Mononuclear cell (primary cell): ENCODE results near the gene TGFBR3. TPM values are rescaled to one million over a fixed set of nuclear protein-coding genes. Genes with fewer than 3 reads are reported as not detected.

ENCODE experiments used
- H3K27me3 ChIP-seq: 2 replicates; pipeline ENCODE4 v1.6.0; 2011; ENCODE audit warnings: low read length, control low read depth; ENCODE audit not compliant: insufficient read depth
- H3K4me1 ChIP-seq: 2 replicates; pipeline ENCODE4 v1.5.1; 2011; ENCODE audit warnings: mild to moderate bottlenecking, low read length, control low read depth; ENCODE audit not compliant: insufficient read depth
- H3K4me3 ChIP-seq: 2 replicates; pipeline ENCODE4 v1.5.1; 2011; ENCODE audit warnings: mild to moderate bottlenecking, low read length, moderate library complexity
- H3K9me3 ChIP-seq: 2 replicates; pipeline ENCODE4 v1.5.1; 2011; ENCODE audit warnings: low read depth, mild to moderate bottlenecking, control low read depth, low read length
- total RNA-seq: library from RNA; depleted of rRNA; stranded (reverse); fragments of >200 nt; gene quantifications from one replicate; pipeline ENCODE4 v1.2.3, GENCODE V29; 2012

Gene TGFBR3
- total RNA-seq, 1 donor, result 40.8 TPM

- H3K4me1 ChIP-seq, result peaks cover 11% of the 10 kb centered on the region
- no peaks in the 10 kb centered on the region for H3K27me3 ChIP-seq
- H3K4me3 ChIP-seq, result no peak overlapping the region
- H3K9me3 ChIP-seq, result no peaks in the 10 kb centered on the region
Observed at GRCh38 chr1:91828583-91829281, 57.2 kb downstream of the TGFBR3 start.

DNA sequence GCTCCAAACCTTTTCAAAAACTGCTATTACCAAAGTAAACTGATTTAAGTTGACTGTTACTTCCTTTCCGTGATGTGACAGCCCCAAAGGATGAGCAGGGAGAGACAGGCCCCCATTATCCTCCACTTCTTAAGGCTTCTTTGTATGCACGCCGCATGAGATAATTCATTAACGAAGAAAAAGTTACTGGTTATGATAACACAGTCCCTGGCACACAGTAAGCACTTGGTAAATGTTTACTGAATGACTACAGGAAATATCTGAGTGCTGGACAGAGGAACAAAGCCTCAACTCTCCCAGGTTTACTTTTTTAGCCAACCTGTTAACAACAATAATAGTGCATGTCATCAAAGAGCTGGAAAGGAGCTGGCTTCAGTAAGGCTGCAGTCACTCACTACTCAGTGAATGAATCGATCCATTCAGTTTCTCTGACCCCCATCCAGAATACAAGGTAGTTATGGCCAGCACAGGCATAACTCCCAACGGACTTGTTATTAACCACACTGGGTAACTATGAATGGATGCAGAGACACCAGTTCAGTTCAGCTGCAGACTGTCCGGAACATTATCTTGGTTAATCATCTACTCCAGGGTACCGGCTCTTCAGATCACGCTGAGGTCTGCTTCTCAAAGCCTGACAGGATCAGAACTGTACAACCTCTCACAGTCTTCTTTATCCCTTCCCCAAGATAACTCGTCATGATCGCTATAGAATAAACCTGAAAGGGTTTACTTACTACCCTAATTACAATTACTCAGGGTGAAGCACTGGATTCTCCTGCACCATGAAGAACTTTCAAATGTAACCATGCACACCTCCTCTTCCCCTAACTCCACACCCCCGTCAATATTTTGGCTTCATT, 58.3 kb downstream of the TGFBR3 start:
- no peak overlapping the region for H3K4me3 ChIP-seq
- peaks cover 11% of the 10 kb centered on the region for H3K4me1 ChIP-seq
- H3K27me3 ChIP-seq, result no peaks in the 10 kb centered on the region
- no peaks in the 10 kb centered on the region for H3K9me3 ChIP-seq

DNA sequence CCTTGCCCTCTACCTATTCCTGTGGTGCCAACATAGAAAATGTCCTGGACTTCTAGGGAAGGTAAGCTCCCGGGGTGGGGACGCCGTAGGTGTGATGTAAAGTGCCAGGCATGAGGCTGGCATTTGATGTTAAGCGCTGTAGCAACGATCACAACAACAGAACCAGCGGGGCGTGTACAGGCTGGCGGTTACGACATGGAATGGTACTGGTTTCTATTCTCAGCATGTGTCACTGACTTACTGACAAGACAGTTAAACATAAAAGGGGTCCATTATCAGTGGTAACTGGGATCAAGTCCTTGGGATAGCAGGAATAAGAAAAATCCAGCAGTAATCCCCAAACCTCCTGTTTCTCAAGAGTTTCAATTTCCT, 58.9 kb downstream of the TGFBR3 start:
- Histone ChIP-seq H3K4me3 (no peak overlapping the region), H3K4me1 (peaks cover 11% of the 10 kb centered on the region), H3K9me3 (no peaks in the 10 kb centered on the region), H3K27me3 (no peaks in the 10 kb centered on the region)

GRCh38 chr1:91826649-91827048, 59.3 kb downstream of the TGFBR3 start:
- Histone ChIP-seq H3K4me3 (no peak overlapping the region), H3K9me3 (no peaks in the 10 kb centered on the region), H3K4me1 (peaks cover 11% of the 10 kb centered on the region), H3K27me3 (no peaks in the 10 kb centered on the region)

DNA sequence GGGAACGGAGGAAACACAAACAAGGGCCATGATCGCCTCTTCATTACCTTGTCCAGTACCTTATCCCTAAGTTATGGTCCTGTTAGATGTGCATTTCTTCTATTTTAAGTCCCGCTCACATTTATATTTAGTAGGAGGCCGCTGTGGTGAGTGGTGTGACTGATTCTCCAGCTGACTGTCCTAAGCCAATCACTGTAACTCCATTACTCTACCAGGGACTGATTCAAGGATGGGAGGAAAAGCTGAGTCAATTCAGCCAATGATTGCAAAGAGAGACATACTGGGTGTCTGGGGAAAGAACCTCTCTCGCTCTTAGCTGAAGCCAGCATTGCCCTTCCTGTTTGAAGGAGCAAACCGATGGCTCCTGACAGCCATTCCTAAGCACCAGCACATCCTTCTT, 59.7 kb downstream of the TGFBR3 start:
- H3K4me1 ChIP-seq, result peaks cover 11% of the 10 kb centered on the region
- H3K27me3 ChIP-seq, result no peaks in the 10 kb centered on the region

DNA sequence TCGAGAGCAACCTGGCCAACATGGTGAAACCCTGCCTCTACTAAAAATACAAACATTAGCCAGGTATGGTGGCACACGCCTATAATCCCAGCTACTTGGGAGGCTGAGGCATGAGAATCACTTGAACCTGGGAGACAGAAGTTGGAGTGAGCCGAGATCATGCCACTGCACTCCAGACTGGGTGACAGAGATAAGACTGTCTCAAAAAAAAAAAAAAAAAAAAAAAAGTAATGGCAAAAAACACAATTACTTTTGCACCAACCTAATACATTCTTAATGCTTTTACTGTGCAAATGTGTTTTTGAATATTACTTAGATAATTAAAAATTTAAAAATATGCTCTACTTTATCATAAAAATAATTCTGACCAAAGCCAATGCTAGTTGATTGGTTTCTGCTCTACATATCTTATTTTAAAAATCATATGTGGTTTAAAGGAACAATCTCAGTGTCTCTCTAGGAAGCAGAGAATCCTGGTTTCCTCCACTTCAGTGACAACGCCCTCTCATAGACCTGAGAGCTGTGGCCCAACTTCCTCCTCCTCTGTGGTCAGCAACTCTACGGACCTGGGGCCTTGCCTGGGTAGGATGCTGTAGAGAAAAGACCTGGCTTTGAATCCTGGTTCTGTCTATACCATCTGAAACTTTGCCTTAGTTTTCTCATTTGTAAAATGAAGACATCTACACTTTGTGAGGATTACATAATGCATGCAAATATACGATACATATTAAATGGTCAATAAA, 64.7 kb downstream of the TGFBR3 start:
- Histone ChIP-seq H3K4me1 (no peaks in the 10 kb centered on the region), H3K4me3 (no peak overlapping the region), H3K9me3 (no peaks in the 10 kb centered on the region), H3K27me3 (no peaks in the 10 kb centered on the region)

More for the DNA sequence above, 59.7 kb downstream of the TGFBR3 start:
- H3K4me3 ChIP-seq, result no peak overlapping the region
- H3K9me3 ChIP-seq, result no peaks in the 10 kb centered on the region

GRCh38 chr1:91819038-91819788, 66.7 kb downstream of the TGFBR3 start:
- no peaks in the 10 kb centered on the region for H3K9me3 ChIP-seq
- H3K4me1 ChIP-seq, result no peaks in the 10 kb centered on the region
- H3K27me3 ChIP-seq, result no peaks in the 10 kb centered on the region
- H3K4me3 ChIP-seq, result no peak overlapping the region

- no peaks in the 10 kb centered on the region for H3K9me3 ChIP-seq
- H3K4me3 ChIP-seq, result no peak overlapping the region
- H3K4me1 ChIP-seq, result no peaks in the 10 kb centered on the region
Observed at GRCh38 chr1:91818713-91818975, 67.3 kb downstream of the TGFBR3 start.

DNA sequence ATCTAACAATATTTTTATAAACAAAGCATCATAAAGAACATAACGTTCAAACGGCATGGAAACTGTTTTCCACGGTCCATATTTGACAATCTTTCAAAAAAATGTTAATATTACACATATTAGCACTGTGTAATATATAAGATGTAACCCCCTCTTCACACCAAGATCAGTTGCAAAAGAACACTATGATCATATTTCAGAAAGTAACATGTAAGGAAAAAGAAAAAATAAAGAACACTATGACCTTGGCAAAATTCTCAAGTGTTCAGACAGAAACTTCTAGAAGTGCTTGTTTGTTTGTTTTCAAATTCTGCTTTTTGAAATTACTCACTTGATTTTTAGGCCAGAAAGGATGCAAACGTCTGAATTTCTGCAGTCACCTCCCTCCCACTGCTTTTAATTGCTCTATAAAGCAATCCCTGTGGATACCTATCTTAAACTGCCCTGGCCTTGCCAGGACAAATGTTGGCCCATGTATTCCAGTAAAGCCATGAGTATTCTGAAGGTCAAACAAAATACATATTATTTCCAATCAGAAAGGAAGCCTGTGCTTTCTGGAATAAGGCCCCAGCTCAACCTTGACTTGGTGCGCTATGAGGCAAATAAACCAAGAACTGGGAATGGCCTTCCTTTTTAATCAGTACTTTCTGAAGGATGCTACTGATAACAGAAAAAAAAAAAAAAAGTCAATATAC, 68.6 kb downstream of the TGFBR3 start:
- no peaks in the 10 kb centered on the region for H3K9me3 ChIP-seq
- H3K27me3 ChIP-seq, result no peaks in the 10 kb centered on the region
- no peaks in the 10 kb centered on the region for H3K4me1 ChIP-seq
- H3K4me3 ChIP-seq, result no peak overlapping the region

More at GRCh38 chr1:91818713-91818975, 67.3 kb downstream of the TGFBR3 start:
- no peaks in the 10 kb centered on the region for H3K27me3 ChIP-seq

DNA sequence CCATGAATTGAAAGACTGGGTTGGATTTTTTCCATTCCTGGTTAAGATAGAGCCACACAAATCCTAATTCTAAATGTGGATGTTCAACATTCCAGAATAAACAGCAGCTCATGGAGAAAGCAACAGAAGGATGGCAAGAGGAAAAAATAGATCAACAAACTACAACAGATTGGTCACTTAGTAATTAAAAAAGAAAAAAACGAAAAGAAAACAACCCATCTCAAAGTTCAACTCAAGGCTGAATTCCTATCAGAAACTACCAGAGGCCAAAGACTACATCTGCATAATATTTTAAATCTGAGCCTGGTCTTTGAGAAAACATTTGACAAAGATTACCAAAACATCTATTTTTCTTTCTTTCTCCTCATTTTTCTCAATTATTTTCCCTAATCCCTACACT, 69.9 kb downstream of the TGFBR3 start:
- no peak overlapping the region for H3K4me3 ChIP-seq
- no peaks in the 10 kb centered on the region for H3K27me3 ChIP-seq
- H3K4me1 ChIP-seq, result peaks cover under 1% of the 10 kb centered on the region
- no peaks in the 10 kb centered on the region for H3K9me3 ChIP-seq

GRCh38 chr1:91814448-91814847, 71.5 kb downstream of the TGFBR3 start:
- Histone ChIP-seq H3K4me3 (no peak overlapping the region), H3K27me3 (no peaks in the 10 kb centered on the region), H3K9me3 (no peaks in the 10 kb centered on the region), H3K4me1 (peaks cover 8% of the 10 kb centered on the region)

GRCh38 chr1:91813813-91814212, 72.1 kb downstream of the TGFBR3 start:
- no peaks in the 10 kb centered on the region for H3K9me3 ChIP-seq
- H3K4me3 ChIP-seq, result no peak overlapping the region
- no peaks in the 10 kb centered on the region for H3K27me3 ChIP-seq
- H3K4me1 ChIP-seq, result peaks cover 8% of the 10 kb centered on the region

GRCh38 chr1:91811363-91812025, 74.5 kb downstream of the TGFBR3 start:
- no peak overlapping the region for H3K4me3 ChIP-seq
- no peaks in the 10 kb centered on the region for H3K27me3 ChIP-seq
- H3K9me3 ChIP-seq, result no peaks in the 10 kb centered on the region
- peaks cover 8% of the 10 kb centered on the region for H3K4me1 ChIP-seq

- Histone ChIP-seq H3K27me3 (no peaks in the 10 kb centered on the region), H3K4me1 (peaks cover 24% of the 10 kb centered on the region), H3K4me3 (no peak overlapping the region), H3K9me3 (no peaks in the 10 kb centered on the region)
Observed at GRCh38 chr1:91809317-91809716, 76.6 kb downstream of the TGFBR3 start.
